HK-2 (cell line): ENCODE measurements around the gene GET4.
"Not testable (repeated sequence)": the region's sequence is repeated elsewhere in the genome, so short reads cannot be mapped to it uniquely, and the experiment has no call there.

ENCODE experiments used
- DNase-seq: peaks from one replicate; pipeline ENCODE4 v3.0.0-alpha.2; 2018; ENCODE audit not compliant: unreplicated experiment

The GET4 gene

GRCh38 chr7:915291-916218 lies 39.2 kb downstream of the GET4 start:
- DNase-seq: no peak

GRCh38 chr7:916291-916941 lies 40.1 kb downstream of the GET4 start:
- no peak for DNase-seq

GRCh38 chr7:917255-918117 lies 41.1 kb downstream of the GET4 start:
- DNase-seq: no peak

- DNase-seq: no peak
Measured at GRCh38 chr7:918118-918425, 41.7 kb downstream of the GET4 start.

GRCh38 chr7:918441-919113 lies 42.2 kb downstream of the GET4 start:
- no peak for DNase-seq

- no peak for DNase-seq
Measured at GRCh38 chr7:919114-919442, 42.7 kb downstream of the GET4 start.

GRCh38 chr7:919924-920341 lies 43.6 kb downstream of the GET4 start:
- no peak for DNase-seq

GRCh38 chr7:920351-921070 lies 44.2 kb downstream of the GET4 start:
- no peak for DNase-seq

- DNase-seq: no peak
Measured at GRCh38 chr7:921071-921461, 44.7 kb downstream of the GET4 start.

- DNase-seq: no peak
Measured at GRCh38 chr7:921581-922333, 45.4 kb downstream of the GET4 start.

- no peak for DNase-seq
Measured at GRCh38 chr7:922334-923107, 46.2 kb downstream of the GET4 start.

GRCh38 chr7:923108-924041 lies 47.0 kb downstream of the GET4 start:
- peak; percentile 50 for DNase-seq

- not testable (repeated sequence) for DNase-seq
Measured at GRCh38 chr7:924042-924441, 47.7 kb downstream of the GET4 start.

- no peak for DNase-seq
Measured at GRCh38 chr7:924541-925231, 48.3 kb downstream of the GET4 start.

GRCh38 chr7:925601-926000 lies 49.2 kb downstream of the GET4 start:
- DNase-seq: no peak

GRCh38 chr7:926061-927030 lies 50.0 kb downstream of the GET4 start:
- no peak for DNase-seq
